ENCODE results near the gene PTGDR.

PTGDR gene

DNA sequence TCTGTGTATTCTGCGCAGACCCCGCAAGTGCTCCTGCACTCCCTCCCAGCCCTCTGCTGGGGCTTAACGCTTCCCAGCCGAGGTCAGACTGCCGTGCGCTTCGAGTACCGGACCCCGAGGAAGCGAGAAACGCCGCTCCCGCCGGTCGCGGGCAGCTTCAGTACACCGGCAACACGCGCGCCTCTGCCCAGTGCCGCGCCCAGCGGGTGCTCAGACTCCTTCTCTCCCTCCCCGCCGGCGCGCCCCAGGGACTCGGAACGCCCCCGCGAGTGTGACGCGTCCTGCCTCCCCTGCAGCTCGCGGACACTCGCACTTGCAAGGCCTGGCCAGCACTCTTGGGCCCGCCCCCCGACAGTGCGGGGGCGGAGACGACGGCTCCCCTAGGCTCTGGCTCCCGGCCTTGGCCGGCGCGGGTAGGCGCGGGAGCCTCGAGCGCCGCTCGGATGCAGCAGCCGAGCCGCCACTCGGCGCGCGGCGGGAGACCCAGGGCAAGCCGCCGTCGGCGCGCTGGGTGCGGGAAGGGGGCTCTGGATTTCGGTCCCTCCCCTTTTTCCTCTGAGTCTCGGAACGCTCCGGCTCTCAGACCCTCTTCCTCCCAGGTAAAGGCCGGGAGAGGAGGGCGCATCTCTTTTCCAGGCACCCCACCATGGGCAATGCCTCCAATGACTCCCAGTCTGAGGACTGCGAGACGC, 46.6 kb downstream of the PTGDR start, which contains the start of gene PTGER2:
TSS of gene PTGER2 (plus strand) at position 410 of the 692 bp plus-strand sequence. CDS start at position 647, 237 bp downstream.
- DNase-seq = peak; percentile 78

GRCh38 chr14:52314595-52315354, 47.3 kb downstream of the PTGDR start:
- peak; percentile 48 for DNase-seq

GRCh38 chr14:52315355-52315718, 47.8 kb downstream of the PTGDR start:
- DNase-seq = peak; percentile 23

- DNase-seq = no peak
Measured at GRCh38 chr14:52318062-52318461, 50.6 kb downstream of the PTGDR start.

DNA sequence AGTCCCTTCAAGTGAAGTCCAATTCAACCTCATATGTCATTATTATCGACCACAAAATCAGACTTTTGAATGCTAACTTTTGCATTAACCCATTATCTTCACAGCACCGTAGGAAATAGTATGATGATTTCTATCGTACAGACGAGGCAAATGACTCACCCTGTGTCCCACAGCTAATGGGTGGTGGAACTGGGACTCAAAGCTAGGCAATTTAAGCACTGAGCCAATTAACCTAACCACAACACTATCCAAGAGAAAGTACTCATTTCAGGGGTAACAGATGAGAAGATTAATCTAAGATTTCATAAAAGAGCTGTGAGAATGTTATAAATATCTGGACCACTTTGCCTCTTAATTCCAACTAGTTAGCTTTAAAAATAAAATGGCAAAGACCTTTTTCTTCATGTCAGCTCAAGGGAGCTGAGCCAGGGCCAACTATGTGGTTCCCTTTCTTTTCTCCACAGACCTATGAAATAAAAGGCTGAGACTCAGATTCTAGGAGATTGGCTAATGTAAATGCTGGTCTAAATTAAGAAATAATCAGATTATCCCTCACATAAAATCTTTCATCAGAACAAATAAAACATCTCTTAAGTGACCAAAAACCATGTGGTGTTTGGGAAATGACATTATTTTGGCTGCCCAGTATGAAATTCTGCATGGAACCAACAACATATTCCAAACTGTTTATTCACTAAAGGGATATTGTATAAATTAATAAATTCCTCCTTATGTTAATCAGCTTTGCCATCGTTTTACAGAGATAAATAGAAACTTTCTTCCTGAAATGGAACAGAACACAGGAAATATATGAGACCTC, 51.5 kb downstream of the PTGDR start:
- DNase-seq = peak; percentile 16

- DNase-seq = no peak
Measured at GRCh38 chr14:52319919-52320318, 52.4 kb downstream of the PTGDR start.

DNA sequence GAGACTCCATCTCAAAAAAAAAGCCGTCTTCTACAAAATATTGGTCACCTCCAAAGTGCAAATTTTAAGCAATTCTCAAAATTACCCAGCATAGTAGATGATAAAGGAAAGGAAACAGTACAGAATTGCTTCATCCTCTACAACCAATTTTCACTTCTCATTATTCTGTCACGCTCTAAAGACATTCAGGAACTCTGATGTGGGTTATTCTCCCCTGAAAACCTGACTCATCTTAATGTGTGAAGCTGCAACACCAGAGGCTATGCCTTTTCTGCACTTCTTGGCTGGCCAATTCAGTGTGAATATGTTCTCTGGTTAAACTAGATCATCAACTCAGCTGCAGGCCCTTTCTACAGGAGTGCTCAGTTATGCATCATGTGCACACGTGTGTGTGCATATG, 57.6 kb downstream of the PTGDR start:
- DNase-seq = peak; percentile 30

DNA sequence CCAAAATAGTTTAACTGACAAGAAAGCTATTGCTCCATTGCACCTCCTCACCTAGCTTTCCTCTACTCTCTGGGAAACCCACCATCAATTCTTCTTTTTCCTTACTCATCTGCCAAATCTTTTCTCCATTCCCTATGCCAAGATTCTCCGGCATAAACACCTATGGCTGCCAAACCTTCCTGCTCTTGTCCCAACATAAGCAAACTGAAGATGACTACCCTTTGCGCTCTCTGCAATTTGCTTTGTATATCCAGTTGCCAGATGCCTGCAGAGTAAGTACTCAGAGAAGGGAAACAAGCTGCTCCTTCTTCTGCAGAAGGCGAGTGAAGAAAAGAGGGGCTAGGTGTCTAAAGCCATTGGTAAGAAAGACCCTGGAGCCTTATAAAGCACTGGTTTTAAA, 58.1 kb downstream of the PTGDR start:
- no peak for DNase-seq
